GM19025 (cell line): ENCODE data around the gene SLC6A6.

Source experiments
- ATAC-seq: cut with Tn5 transposase; IDR thresholded peaks from one replicate; pipeline ENCODE4 v1.9.1; 2021; ENCODE audit warnings: mild to moderate bottlenecking, low read depth, moderate library complexity; ENCODE audit not compliant: unreplicated experiment

The SLC6A6 gene

DNA sequence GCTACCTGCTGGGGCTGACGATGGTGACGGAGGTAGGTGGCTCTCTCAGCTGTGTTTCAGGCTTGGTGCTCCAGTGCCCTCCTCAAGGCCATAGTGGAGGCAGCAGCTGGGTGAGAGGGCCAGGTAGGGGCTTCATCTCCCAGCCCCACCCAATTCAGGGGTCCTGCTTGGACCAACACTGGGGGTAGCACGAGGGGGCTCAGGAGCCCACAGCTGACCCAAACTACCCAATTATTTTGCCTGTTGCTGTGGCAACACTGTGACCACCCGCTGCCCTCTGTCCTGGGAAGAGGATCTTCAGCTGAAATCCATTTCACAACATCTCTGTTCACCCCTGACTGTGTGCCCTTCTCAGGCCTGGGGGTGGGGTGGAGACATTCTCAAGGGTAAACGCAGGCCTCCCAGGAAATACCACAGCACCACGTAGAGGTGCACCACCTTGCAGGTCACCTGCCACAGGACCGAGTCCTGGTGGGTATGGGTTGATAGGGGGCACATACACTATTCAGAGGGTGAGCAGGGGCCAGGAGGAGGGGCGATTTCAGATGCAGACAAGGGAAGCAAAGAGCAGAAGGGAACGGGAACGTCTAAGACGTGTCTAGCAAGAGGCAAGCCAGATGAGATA lies 75.0 kb downstream of the SLC6A6 start:
- no peak for ATAC-seq

DNA sequence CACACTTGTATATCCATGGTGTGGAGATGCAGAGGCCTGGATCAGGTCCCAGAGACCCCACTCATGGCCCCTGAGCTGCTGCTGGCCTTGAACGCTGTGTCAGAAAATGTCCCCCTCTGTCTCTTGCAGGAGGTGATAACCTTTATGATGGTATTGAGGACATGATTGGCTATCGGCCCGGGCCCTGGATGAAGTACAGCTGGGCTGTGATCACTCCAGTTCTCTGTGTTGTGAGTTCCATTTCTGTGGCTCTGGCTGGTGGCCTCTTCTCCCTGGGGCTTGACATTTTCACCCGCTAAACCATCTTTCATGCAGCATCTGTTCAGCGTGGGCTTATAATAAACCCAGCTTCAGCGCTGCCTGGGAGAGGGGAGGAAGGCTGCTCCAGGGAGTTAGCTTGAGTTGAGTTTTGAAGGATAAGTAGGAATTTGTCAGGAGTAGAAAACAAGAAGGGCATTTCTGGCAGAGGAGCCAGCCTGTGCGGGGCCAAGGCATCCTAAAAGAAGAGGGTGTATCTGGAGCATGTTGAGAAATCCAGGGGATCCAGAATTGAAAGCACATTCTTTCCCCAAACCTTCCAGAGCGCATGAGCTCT lies 76.6 kb downstream of the SLC6A6 start:
- no peak for ATAC-seq

DNA sequence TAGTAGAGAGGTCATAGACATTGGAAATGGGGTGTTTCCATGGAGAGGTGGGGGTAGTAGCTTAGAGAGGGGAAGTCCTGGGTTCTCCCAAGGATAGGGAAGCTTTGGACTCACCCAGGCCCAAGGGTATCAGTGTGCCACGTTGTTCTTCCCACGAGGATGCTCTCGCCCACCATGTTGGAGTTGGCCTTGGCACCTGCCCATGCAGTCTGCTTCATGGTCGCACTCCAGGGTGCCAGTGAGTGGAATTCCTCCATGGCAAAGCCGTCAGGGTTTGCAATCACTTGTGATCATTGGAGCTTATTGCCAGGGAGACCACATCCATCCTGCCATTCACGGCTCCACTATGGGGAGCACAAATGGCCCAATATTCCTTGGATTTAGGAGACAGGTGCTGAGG lies 77.2 kb downstream of the SLC6A6 start:
- ATAC-seq = no peak

DNA sequence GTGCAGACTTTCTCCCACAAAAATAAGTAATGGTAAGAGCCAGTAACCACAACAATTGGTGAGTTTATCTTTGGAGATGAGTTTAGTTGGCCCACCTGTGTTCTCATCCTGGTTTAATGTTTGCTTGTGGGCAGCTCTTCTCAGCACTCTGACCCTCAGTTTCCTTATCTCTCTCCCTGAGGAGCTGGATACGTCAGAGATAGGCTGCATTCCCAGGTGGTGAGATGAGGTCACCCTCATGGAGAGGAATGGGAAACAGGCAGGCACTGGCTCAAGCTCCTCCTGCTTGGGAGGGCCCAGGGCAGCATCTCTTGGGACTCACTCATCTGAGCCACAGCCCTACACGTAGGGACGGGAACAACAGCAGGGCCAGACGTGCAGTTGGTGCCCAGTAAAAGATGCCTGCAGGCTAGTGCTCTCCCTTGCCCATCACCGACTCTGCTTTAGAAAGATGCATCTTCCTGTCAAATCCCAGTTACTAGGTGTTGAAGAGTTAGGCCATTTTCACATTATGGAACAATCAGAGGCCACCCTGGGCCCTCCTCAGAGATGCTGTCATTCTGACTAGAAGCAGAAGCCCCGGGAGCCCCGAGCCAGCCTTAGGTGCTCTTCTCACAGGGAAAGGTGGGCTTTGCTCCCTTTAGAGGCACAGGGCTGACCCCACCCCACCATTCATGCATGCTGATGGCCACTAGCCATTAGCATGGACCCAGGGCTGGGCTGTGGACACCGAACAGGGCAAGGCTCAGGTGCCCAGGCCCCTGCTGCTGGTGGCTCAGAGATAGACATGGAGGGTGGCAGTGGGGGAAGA lies 78.0 kb downstream of the SLC6A6 start:
- no peak for ATAC-seq

DNA sequence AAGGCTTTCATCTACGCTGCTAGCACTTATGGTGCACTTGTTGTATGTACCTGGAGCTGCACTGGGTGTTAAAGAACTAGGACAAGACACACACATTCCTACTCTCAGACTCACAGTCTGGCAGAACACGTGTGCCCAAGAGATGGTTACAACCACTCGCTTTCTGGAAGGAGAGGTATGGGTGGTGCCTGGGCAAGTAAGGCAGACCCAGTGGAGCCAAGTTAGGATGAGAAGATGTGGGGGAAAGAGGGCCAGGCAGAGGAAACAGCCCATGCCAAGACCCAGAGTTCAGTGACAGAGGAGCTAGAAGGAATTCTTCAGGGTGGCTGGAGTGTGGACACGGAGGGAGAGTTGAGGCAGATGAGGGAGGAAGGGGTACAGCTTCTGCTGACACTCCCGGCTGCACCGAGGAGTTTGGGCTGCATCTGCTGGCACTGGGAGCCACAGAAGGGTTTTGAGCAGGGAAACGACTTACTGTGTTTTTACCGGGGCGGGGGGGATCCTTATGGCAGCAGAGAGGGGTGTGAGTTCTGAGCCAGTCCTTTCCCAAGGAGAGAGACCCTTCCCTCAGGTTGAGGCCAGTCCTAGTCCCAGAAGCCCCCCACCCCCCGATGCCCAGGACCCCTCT lies 78.7 kb downstream of the SLC6A6 start:
- no peak for ATAC-seq

DNA sequence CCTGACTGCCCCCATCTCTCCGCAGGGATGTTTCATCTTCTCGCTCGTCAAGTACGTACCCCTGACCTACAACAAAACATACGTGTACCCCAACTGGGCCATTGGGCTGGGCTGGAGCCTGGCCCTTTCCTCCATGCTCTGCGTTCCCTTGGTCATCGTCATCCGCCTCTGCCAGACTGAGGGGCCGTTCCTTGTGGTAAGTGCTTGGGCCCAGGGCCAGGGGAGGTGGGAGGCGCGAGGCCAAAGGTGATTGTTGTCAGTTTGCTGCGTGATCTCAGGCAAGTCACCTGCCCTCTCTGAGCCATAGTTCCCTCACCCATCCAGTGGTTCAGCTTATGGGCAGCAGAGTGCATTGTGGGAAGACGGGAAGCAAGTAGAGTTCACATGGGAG lies 79.2 kb downstream of the SLC6A6 start:
- ATAC-seq = no peak

DNA sequence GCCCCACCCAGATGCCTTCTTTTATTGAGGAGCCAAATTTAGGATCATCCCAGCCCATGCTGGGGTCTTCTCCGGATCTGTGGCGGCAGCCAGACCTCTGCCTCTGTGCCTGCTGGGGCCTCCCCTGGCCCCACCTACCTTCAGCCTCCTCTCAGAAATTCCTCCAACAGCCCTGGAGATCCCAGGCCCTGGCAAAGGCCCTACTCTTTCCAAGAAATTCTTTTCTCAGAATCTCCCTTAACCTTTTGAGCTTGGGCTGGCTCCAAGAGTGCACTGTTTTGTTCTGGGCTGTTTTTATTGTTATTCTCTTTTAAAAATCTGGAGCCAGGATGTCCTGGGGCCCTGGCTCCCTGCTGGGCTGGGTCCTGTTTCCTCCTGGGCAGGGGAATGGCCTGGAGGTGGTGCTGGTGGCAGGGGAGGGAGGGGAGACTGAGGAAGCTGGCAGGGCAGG lies 79.9 kb downstream of the SLC6A6 start:
- ATAC-seq = no peak

DNA sequence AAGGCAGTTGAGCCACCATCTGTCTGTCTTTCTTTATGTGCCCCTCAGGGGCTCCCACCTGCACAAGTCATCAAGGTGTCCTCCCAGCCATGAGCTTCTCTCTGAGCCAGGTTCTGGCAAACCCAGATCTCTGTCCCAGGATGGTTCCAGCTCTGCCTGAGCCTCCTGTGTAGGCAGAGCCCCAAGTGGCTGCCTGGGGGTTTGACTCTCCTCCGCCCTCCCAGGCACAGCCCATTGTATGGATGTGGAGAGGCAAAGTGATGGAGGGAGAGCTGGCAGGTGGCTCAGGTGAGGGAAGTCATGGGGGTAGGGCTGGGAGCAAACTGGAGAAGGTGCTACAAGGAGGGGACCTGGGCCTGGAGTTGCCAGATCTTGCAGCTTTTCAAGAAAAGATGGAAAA lies 80.9 kb downstream of the SLC6A6 start:
- ATAC-seq = no peak

DNA sequence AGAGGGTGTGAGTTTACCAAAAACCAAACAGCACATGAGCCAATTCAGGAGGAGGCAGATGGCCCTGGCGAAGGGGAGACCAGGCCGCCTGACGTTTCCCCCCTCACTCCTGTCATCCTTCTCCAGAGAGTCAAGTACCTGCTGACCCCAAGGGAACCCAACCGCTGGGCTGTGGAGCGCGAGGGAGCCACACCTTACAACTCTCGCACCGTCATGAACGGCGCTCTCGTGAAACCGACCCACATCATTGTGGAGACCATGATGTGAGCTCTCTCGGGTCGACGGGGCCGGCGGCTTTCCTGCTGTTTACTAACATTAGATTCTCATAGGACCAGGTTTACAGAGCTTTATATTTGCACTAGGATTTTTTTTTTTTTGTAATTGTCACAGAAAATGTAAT lies 82.3 kb downstream of the SLC6A6 start:
- no peak for ATAC-seq

DNA sequence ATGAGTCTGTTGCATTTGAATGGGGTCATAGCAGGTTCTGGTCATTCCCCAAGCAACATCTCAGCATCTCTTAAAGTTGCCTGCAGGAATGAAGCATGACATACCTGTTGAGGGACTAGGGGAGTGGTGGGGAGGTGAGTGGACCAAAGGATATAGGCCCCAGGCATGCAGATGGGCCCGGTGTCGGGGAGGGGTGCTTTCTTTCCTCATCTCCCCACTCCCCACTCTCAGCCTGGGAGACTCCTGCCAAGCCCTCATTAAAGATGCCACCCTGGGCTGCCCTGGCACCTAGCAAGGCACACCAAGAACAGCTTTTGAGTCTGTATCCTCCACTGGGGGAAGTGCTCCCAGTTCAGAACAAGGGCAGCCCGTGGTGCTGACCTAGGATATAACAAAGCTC lies 83.6 kb downstream of the SLC6A6 start:
- no peak for ATAC-seq

DNA sequence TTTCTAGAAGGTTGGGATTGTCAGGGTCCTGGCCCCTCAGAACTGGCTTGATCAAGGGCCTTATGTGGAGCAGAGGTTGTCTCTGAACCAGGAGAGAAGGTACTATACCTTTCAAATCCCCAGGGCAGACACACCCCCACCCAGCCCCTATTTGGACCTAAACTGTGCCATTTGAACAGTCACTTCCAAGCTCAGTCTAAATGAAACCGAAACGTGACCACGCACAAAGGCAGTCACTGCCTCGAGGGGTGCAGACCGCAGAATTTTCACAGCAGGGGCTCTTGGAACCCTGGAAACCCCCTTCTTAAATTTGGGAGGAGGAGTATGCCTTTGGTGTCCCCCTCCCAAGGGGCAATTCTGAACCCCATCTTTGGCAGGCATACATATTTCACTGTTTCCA lies 84.1 kb downstream of the SLC6A6 start:
- peak; percentile 73 for ATAC-seq

DNA sequence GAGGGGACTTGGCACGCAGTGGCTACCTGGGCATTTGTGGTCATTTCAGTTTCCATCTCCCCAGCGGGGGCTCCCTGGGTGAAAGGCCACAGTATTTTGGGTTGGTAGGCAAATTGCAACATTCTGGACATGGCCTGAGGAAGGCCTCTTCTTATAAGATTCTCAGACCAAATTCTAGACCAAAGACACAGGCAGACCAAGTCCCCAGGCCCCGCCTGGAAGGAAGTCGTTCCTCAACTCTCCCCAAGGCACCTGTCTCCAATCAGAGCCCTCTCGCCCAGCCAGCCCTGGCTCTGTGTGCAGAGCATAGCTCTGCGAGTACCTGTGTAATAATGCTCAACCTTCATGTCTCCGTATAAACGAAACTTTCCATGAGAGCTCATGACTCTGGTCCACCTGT lies 84.7 kb downstream of the SLC6A6 start:
- no peak for ATAC-seq

DNA sequence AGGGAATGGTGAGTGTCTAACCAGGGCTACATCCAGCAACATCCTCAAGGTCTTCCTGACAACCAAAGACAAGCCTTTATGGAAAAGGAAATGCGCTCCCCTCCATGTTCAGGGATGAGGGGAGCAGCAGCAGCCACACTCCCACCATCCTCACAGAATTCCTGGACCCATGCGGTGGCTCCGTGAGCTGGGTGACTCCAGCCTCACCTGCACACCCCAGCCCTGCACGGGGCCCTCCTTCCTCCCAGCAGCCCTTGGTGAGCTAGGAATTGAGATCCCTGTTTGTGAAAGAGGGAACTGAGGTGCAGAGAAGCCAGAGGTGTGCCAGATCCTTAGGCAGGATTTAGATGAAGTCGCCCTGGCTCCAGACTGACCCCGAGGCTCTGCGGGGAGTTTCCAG lies 85.4 kb downstream of the SLC6A6 start:
- no peak for ATAC-seq

DNA sequence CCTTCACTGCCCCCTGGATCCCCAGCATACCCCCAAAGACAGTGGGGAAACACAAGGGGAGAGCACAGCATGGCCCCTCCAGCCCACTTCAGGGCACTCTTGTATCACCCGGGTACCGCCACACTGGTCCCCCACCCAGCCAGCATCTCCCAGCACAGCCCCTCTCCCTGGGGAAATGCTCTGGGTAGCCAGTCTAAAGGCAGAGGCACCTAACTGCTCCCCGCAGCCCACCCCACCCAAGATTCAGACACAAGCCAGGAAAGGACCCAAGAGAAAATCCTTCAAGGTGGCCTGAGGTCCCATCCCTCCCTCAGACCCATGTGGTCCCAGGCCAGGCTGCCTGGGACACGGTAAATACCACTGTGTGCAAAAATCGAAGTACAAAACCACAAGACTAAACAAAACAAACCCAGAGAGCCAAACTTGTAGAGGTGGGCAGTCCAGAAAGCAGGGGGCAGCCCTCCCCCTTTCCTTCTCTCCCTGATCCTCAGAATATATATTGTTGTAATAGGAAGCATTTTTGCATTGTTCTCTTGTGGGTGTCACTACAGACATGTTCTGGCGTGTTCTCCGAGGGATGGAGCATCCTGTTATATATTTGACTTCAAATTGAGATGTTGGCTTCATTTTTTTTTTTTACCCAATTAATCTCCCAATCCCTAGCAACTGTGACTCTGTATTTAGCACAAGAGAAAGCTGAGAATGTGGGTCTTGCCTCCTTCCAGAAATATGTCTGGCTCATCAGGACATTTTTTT lies 86.1 kb downstream of the SLC6A6 start:
- no peak for ATAC-seq

DNA sequence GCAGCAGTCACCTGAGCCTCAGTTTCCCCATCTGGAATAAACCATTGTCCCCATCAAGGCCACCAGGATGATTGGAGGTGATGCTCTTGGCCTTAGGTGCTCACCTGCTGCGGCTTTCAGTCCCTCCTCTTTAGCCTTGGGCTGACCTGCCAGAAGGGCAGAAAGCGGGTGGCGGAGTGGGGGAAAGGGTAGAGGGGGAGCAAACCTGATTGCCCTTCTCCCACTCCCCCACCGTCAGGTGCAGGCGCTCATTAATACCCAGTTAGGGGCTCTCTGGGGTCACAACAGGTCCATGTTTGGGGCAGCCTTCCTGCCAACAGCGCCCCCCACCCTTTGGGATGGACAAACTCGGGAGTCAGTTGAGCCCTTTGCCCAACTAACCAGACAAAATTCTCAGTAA lies 87.2 kb downstream of the SLC6A6 start:
- no peak for ATAC-seq

DNA sequence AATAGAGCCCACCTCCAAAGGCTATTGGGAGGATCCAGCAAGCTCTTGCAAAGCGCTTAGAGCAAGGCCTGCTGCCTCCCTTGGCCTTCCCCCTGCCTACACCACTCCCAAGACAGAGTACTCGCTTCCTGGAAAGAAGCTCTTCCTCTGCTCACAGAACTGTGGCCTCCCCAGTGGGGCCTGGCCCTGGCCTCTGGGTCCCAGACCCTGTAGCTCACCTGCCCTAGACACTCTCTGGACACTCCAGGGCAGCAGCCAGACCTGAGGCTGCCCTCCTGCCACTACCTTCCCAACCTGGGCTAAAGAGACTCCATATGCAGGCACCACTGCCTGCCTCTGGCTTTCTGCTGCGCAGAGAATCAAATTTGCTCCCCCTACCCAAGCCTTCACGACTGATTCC lies 87.8 kb downstream of the SLC6A6 start:
- ATAC-seq = no peak

DNA sequence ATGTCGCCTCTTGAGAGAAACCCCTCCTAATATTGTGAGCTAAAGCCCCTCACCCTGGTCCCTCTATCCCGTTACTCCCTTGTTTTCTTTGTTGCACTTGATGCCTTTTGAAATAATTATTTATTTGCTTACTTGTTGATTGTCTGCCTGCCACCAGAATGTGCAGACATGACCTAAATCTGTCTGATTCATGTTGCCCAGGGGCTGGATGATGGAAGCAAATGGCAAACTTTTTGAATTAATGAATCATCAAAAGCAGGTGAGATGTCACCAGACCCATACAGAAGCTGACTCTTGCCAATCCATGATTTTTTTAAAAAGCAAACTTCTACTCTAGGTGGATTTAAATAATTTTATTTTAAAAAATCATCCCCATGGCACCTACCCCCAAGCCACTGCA lies 88.4 kb downstream of the SLC6A6 start:
- no peak for ATAC-seq

DNA sequence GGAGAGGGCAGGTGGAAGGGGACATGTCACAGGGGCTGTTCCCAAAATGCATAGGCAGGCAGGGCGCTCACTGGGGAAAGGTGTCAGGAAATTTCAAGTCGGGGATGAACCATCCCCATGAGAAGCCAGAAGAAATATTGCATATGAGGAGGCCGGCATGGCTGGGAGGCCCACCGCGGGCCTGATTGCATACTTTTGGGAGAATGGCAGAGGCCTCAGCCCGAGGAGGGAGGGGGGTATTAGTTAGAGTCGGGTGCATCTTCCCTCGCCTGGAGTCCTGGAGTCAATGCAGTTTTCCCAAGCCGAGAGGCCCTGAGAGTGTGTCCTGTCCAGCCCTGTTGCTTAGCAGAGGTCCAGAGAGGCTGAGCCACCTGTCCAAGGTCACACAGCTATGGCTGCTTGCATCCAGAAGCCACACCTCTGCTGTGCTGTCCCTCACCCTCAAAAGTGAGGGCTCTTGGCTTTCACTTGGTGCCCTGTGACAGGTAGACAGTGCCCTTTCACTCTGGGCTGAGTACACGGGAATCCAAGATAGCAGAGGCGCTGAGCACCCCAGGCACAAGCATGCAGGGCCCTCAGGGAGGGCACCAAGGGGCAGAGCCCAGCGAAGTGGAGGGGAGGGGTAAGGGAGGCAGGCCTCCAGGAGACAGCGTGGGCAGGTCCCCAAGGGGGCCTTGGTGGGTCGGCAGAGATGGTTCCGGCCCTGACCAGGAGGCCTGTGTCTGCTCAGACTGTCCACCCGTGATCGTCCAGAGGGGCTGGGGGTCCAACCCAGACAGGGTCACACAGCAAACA lies 89.2 kb downstream of the SLC6A6 start:
- no peak for ATAC-seq

DNA sequence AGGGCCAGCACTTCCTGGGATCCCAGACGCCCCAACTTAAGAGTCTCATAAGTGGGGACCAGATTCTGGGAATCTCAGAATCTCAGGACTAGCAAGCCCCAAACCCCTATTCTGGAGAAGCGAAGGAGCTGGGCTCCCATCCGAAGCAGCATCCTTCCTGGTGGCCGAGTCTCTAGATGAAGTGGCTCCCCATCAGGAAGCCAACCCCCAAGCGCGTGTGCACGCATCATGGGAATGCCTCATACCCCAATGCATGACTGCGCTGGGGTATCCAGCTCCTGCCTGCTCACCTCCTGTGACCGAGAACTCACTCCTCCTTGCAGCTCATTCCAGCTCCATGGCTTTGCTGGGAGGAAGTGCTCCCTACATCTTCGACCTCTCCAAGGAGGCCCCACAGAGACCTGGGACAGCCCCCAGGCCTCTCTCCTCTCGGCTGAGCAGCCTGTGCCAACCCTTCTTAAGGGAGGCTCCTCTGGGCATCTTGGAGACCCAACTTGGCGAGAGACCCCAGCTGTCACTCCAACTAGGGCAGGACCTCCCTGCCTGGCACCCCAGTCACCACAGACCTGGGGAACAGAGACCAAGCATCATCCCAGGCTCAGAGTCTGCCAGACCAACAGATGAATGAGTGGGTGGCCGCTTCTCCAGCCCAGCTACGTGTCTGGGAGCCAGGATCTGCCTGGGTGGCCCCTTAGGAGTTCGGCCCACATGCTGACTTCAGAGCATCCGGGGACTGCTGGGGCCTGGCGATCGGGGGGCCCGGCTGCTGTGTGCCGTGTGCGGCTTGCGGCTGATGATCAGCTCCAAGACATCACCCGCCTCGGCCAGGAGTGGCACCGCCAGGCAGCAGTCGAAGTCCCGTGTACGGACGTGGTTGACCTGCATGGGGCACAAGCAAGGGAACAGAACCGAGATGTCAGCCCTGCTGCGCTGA lies 90.8 kb downstream of the SLC6A6 start:
- ATAC-seq = no peak
